ENCODE results near the gene DDX51. TPM values are rescaled to one million over a fixed set of nuclear protein-coding genes. Genes with fewer than 3 reads are reported as not detected.

DDX51 gene
- total and polyA plus RNA-seq, 2 of the 4 experiments (the other 2 are of a cell fraction), result 3.8 to 14.5 TPM

DNA sequence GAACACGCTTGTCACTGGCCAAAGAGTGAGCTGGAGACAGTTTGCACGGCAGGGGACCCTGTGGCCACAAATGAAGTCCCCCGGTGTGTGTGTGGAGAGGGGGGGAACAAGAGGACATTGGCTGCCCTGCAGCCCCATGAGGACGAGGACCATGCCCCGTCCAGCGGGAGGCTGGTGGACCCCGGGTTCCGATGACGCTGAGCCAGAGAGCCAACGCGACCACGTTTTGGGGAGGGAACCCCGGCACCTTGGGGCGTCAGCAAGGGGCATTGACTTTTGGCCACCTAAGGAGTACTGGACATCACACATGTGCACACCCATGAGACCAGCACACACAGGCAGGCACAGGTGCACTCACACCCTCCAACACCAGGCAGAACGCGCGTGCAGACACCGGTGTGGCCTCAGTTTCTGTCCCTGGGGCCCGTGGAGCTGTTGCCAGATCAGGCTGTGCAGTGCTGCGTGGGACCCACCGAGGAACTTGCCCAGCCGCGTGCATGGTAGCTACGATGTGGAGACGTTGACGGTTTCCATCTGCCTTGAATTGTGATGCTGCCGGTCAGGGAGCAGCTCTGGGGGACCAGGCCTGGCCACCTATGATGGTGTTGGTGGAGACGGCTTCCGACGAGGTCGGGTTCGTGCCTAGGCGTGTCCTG is 26.6 kb upstream of the DDX51 start:
- no peak for DNase-seq
- H3K4me1 ChIP-seq (ENCODE audit: control insufficient read depth, insufficient read depth, low read length), result peaks cover 8% of the 10 kb centered on the region; the same call in 1 of the 2 replicates
- H3K4me3 ChIP-seq (ENCODE audit: insufficient read depth, low read depth, low read length), result no peak overlapping the region
- no peaks in the 10 kb centered on the region; the same call in 1 of the 2 replicates for H3K9me1 ChIP-seq (ENCODE audit: insufficient read depth, low read length)
- H4K5ac ChIP-seq (ENCODE audit: low read depth, low read length), result no peak overlapping the region
- BruUV-seq (replicated peaks), result no TSS peak
- in situ Hi-C loops (cut with MboI; ENCODE audit: low sequenced_read_pairs) (no loop called here), intact Hi-C loops (cut with micrococcal nuclease) (no loop called here), dilution Hi-C loops (cut with HindIII; ENCODE audit: low sequenced_read_pairs, unreplicated experiment) (no loop called here)
- H3K18ac ChIP-seq (ENCODE audit: low read depth, low read length), result no peak overlapping the region
- no peaks in the 10 kb centered on the region for H3K36me3 ChIP-seq (ENCODE audit: control insufficient read depth, insufficient read depth, low read length)
- no peak overlapping the region for H3K4ac ChIP-seq (ENCODE audit: low read depth, low read length)
- no peak overlapping the region for H3K14ac ChIP-seq (replicated peaks; ENCODE audit: low read depth, low read length)
- H4K20me1 ChIP-seq (ENCODE audit: insufficient read depth, low read length), result no peaks in the 10 kb centered on the region; the same call in 1 of the 2 replicates
- no peak overlapping the region for H3K9ac ChIP-seq (ENCODE audit: low read depth, low read length)
- H3K27ac ChIP-seq (ENCODE audit: insufficient read depth, low read length), result no peak overlapping the region
- ATAC-seq (ENCODE audit: low read depth), result no peak
- ChIA-PET POLR2A (ENCODE audit: unreplicated experiment) (no interaction called here), CTCF (no interaction called here)
- no peak overlapping the region for H2BK15ac ChIP-seq (ENCODE audit: low read depth, low read length)
- H3K4me2 ChIP-seq (ENCODE audit: low read depth, low read length), result no peak overlapping the region
- no peak overlapping the region for H2AK5ac ChIP-seq (ENCODE audit: low read depth, low read length)
- TF ChIP-seq MXI1 (IDR thresholded peaks at IDR 0.05; ENCODE audit: borderline replicate concordance, low read depth, low read length), result no peak
- TF ChIP-seq NFE2L2 (IDR thresholded peaks at IDR 0.05; ENCODE audit: low read depth, low read length), result no peak
- no peak for TF ChIP-seq SMC3 (IDR thresholded peaks at IDR 0.05; ENCODE audit: low read depth, low read length)
- no peak for TF ChIP-seq CEBPB (IDR thresholded peaks at IDR 0.05; ENCODE audit: low read depth, low read length)
- no peak for TF ChIP-seq RFX5 (IDR thresholded peaks at IDR 0.05; ENCODE audit: low read depth, low read length)
- TF ChIP-seq RAD21 (IDR thresholded peaks at IDR 0.05; ENCODE audit: low read length), result no peak
- no peak for TF ChIP-seq ELK1 (IDR thresholded peaks at IDR 0.05; ENCODE audit: borderline replicate concordance, low read depth, low read length)
- TF ChIP-seq CHD1 (IDR thresholded peaks at IDR 0.05; ENCODE audit: low read depth, low read length), result no peak
- TF ChIP-seq CTCF (conservative IDR thresholded peaks at IDR 0.05; ENCODE audit: low read depth, low read length), result no peak
- no peak for TF ChIP-seq FOS (IDR thresholded peaks at IDR 0.05; ENCODE audit: low read depth, low read length)
- TF ChIP-seq USF2 (IDR thresholded peaks at IDR 0.05; ENCODE audit: low read depth, low read length), result no peak
- no peak for TF ChIP-seq MAZ (IDR thresholded peaks at IDR 0.05; ENCODE audit: borderline replicate concordance, low read depth, low read length)
- TF ChIP-seq POLR2A (IDR thresholded peaks at IDR 0.05; ENCODE audit: low read depth, low read length), result no peak
- TF ChIP-seq MAFK (IDR thresholded peaks at IDR 0.05; ENCODE audit: low read depth, low read length), result no peak
- TF ChIP-seq RCOR1 (IDR thresholded peaks at IDR 0.05; ENCODE audit: insufficient replicate concordance, low read length), result no peak
- no peak for TF ChIP-seq BHLHE40 (IDR thresholded peaks at IDR 0.05; ENCODE audit: low read depth, low read length)
- H4K8ac ChIP-seq (ENCODE audit: low read depth in 2 of 2, low read length in 2 of 2), result no peak overlapping the region
- H3K56ac ChIP-seq (ENCODE audit: extremely low read depth, insufficient read depth, low read length), result no peak overlapping the region
- peak overlapping the region; percentile 4 for H2AFZ ChIP-seq (replicated peaks; ENCODE audit: low read length, poor library complexity)
- no peak overlapping the region for H3K23ac ChIP-seq (ENCODE audit: low read depth, low read length)
- no peak overlapping the region for H2BK20ac ChIP-seq (ENCODE audit: low read depth, low read length)
- WGBS, 2 experiments (ENCODE audit: extremely low coverage in 2 of 2, insufficient read length in 1 of 2), result 65% methylated on average over 27 of the region's 33 CpGs; no CpG with 5 or more reads in 1 of the 2 experiments
- H4K91ac ChIP-seq (ENCODE audit: insufficient read depth, low read depth, low read length), result no peak overlapping the region
- H3K79me1 ChIP-seq (ENCODE audit: low read depth in 1 of 2, low read length in 2 of 2), result no peaks in the 10 kb centered on the region
- H2BK5ac ChIP-seq (ENCODE audit: low read depth, low read length, poor library complexity, severe bottlenecking), result no peak overlapping the region
- H3K27me3 ChIP-seq (ENCODE audit: control insufficient read depth, insufficient read depth, low read length), result peaks cover 45% of the 10 kb centered on the region
- H3K9me3 ChIP-seq (ENCODE audit: control insufficient read depth, insufficient read depth, low read length), result no peaks in the 10 kb centered on the region
- no peak overlapping the region for H2AK9ac ChIP-seq (replicated peaks; ENCODE audit: low read depth, low read length, poor library complexity)
- no peak overlapping the region for H2BK120ac ChIP-seq (ENCODE audit: low read depth, low read length)
